Measurements from ENCODE around the gene CTDSP1. TPM values are rescaled to one million over a fixed set of nuclear protein-coding genes. Genes with fewer than 3 reads are reported as not detected.

Gene CTDSP1
- total RNA-seq, 1 experiment from 2014 or later, result 52.3 TPM

- H3K4me3 Mint-ChIP-seq, result no peak overlapping the region
- Histone ChIP-seq H3K9me3 (ENCODE audit: control insufficient read depth, low read depth, low read length) (no peaks in the 10 kb centered on the region), H3K56ac (ENCODE audit: insufficient read length, low read depth, low read length) (no peak overlapping the region), H3K79me2 (ENCODE audit: insufficient read depth, low read length) (no peaks in the 10 kb centered on the region), H3K27me3 (ENCODE audit: insufficient read depth, low read length) (no peaks in the 10 kb centered on the region), H3K27ac (ENCODE audit: insufficient read length, low read depth, low read length) (no peak overlapping the region), H2BK12ac (ENCODE audit: insufficient read length, low read depth, low read length) (no peak overlapping the region), H4K5ac (ENCODE audit: insufficient read length, low read depth, low read length) (no peak overlapping the region), H3K4ac (ENCODE audit: low read depth, low read length) (no peak overlapping the region), H3K4me1 (ENCODE audit: insufficient read depth, low read length) (no peaks in the 10 kb centered on the region), H3K23ac (ENCODE audit: insufficient read length, low read depth, low read length) (no peak overlapping the region), H3T11ph (ENCODE audit: low read length) (no peak overlapping the region), H4K91ac (ENCODE audit: insufficient read length, low read depth, low read length) (no peak overlapping the region), H3K18ac (ENCODE audit: insufficient read length, low read depth, low read length) (no peak overlapping the region), H3K14ac (ENCODE audit: insufficient read depth, low read length) (no peak overlapping the region), H3K79me1 (ENCODE audit: insufficient read depth, low read depth, low read length, poor library complexity, severe bottlenecking) (no peaks in the 10 kb centered on the region), H4K20me1 (ENCODE audit: control insufficient read depth, insufficient read depth, insufficient read length) (no peaks in the 10 kb centered on the region), H2BK20ac (ENCODE audit: low read depth, low read length, poor library complexity, severe bottlenecking) (no peak overlapping the region), H3K4me2 (ENCODE audit: insufficient read depth, insufficient read length, low read length) (no peak overlapping the region), H2AFZ (ENCODE audit: low read length) (no peak overlapping the region), H2BK120ac (ENCODE audit: low read depth, low read length, poor library complexity, severe bottlenecking) (no peak overlapping the region), H3K23me2 (ENCODE audit: insufficient read length, low read depth, low read length, poor library complexity, severe bottlenecking) (no peaks in the 10 kb centered on the region), H4K8ac (replicated peaks; ENCODE audit: insufficient read length, low read depth, low read length) (no peak overlapping the region), H3K9ac (ENCODE audit: extremely low read depth, insufficient read length, low read length) (no peak overlapping the region), H2AK5ac (ENCODE audit: insufficient read length, low read length) (no peak overlapping the region), H2BK15ac (ENCODE audit: low read depth, low read length) (no peak overlapping the region), H2BK5ac (ENCODE audit: insufficient read length, low read length) (no peak overlapping the region)
- no peak overlapping the region; a peak in 1 of 7 replicates for H3K27ac Mint-ChIP-seq
- DNase-seq, result no peak
- H3K36me3 Mint-ChIP-seq (ENCODE audit: insufficient read depth in 1 of 3, low read depth in 3 of 3), result no peaks in the 10 kb centered on the region
- peaks cover 2% of the 10 kb centered on the region; the same call in 1 of the 2 replicates for H3K27me3 Mint-ChIP-seq (ENCODE audit: low read depth)
- no peak for TF ChIP-seq CTCF (conservative IDR thresholded peaks at IDR 0.05)
- WGBS (ENCODE audit: extremely low coverage, insufficient read length, low lambda C conversion rate), result no CpG with 5 or more reads among the region's 4 CpGs
- H3K4me1 Mint-ChIP-seq, result peaks cover 20 to 24% of the 10 kb centered on the region in 2 experiments
- no peaks in the 10 kb centered on the region for H3K9me3 Mint-ChIP-seq
Measured at GRCh38 chr2:218360453-218360852, 39.2 kb upstream of the CTDSP1 start.

All from H9 (cell line).